ENCODE measurements around the gene FBF1. TPM values are rescaled to one million over a fixed set of nuclear protein-coding genes. Genes with fewer than 3 reads are reported as not detected.

Gene FBF1
- total RNA-seq, 2 experiments from 2014 or later: 16.2 to 18.0 TPM

DNA sequence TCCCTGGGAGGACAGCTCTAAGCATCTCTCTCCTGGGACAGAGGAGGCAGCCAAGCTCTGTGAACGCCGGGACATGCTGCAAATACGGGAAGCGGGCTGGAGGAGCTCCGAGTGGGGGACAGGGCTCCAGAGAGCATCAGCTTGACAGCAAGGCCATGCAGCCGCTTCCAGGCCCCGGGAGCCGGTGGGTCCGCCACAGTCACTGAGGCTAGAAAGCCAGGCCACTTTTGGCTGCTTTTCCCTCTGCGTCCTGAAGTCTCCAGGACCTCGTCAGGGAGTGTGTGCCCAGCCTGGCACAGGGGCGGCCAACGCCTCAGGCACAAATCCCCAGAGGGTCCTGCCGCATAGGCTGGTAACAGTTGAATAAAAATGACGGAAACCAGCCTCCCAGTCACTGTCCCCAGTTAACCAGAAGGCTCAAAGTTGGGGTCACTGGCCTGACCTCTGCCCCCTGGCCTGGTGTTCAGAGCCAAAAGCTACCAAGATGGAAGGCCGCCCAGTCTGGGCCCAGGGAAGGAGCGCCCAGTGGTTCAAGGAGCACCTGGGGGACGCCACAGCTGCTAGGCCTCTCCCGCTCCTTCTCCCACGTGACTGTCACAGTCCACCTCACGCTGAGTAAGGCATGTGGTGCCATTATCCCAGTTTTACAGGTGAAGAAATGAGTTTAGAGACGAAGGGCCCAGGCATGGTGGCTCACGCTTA, 40.9 kb downstream of the FBF1 start:
- no peak for DNase-seq
- Mint-ChIP-seq H3K4me1 (peaks cover 12% of the 10 kb centered on the region), H3K36me3 (ENCODE audit: low read depth) (peaks cover 11% of the 10 kb centered on the region), H3K27ac (no peak overlapping the region), H3K27me3 (no peaks in the 10 kb centered on the region), H3K4me3 (no peak overlapping the region), H3K9me3 (ENCODE audit: low read depth) (no peaks in the 10 kb centered on the region)
- ChIA-PET CTCF (interaction anchor here (1.2 kb wide), 1 partner anchor 44 kb away, joined by 3 read pairs; no protein-coding TSS in a partner anchor), POLR2A (no interaction called here)
- ATAC-seq: no peak
- intact Hi-C loops (cut with DNase I, micrococcal nuclease): loop anchor here in 1 of 2 experiments (5.0 to 10.0 kb wide), 2 partner anchors 313 to 375 kb away; partner anchors contain the start of gene MYO15B

DNA sequence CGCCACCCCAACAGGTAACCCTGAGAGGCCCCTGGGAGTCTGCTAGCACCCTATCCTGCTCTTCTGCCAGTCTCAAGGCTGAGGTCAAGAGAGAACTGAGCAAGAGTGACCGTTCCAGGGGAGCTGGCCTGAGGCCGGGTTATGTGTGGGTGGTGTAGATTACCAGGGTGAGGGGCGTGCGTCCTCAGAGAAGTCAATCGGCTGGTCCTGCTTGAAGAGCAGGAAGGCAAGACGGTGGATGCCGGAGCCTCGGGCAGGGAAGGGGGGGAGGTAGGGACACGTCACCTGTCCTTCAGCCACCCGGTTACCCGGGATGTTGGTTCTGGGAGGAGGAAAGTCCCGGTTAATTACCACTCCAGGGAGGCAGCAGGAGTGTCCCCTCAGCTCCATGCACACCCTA, 41.5 kb downstream of the FBF1 start:
- DNase-seq (no peak), ATAC-seq (no peak)
- ChIA-PET CTCF (interaction anchor here (0.5 to 1.2 kb wide), 2 partner anchors 19 to 43 kb away, joined by 3 read pairs; no protein-coding TSS in a partner anchor), POLR2A (no interaction called here)
- H3K4me3 Mint-ChIP-seq: no peak overlapping the region
- H3K9me3 Mint-ChIP-seq (ENCODE audit: low read depth): no peaks in the 10 kb centered on the region
- intact Hi-C loops (cut with DNase I, micrococcal nuclease): no loop called here
- peaks cover 12% of the 10 kb centered on the region for H3K4me1 Mint-ChIP-seq
- H3K27ac Mint-ChIP-seq: no peak overlapping the region
- H3K27me3 Mint-ChIP-seq: no peaks in the 10 kb centered on the region
- H3K36me3 Mint-ChIP-seq (ENCODE audit: low read depth): peaks cover 12% of the 10 kb centered on the region

DNA sequence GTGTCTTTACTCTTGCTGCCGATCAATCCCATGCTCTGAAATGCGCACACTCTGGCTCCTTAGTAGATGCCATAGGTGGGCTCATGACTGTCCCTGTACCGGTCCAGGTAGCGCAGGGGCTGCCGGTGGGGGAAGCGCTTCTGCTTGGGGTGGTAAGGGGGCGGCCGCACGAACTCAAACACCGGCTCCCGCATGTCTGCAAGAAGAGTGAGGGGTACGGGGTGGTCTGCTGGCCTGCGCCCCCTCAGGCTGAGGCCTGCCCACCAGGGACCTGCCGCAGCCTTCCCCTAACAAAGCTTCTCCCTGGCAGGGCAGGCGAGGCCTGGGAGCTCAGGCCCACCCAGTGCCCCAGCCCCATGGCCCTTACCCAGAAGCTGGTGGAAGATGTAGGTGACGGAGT, 42.1 kb downstream of the FBF1 start:
- H3K36me3 Mint-ChIP-seq (ENCODE audit: low read depth): peaks cover 14% of the 10 kb centered on the region
- intact Hi-C loops (cut with DNase I, micrococcal nuclease): no loop called here
- H3K9me3 Mint-ChIP-seq (ENCODE audit: low read depth): no peaks in the 10 kb centered on the region
- H3K4me1 Mint-ChIP-seq: peaks cover 17% of the 10 kb centered on the region
- H3K4me3 Mint-ChIP-seq: no peak overlapping the region
- ChIA-PET CTCF (interaction anchor here (0.5 to 3.6 kb wide), 3 partner anchors 18 to 43 kb away, joined by 3 to 17 read pairs (median 3); partner anchors contain the start of gene WBP2), POLR2A (interaction anchor here (1.3 kb wide), 2 partner anchors 21 to 368 kb away, joined by 3 to 4 read pairs; no protein-coding TSS in a partner anchor)
- no peak overlapping the region for H3K27ac Mint-ChIP-seq
- ATAC-seq (no peak), DNase-seq (no peak)
- no peaks in the 10 kb centered on the region for H3K27me3 Mint-ChIP-seq

DNA sequence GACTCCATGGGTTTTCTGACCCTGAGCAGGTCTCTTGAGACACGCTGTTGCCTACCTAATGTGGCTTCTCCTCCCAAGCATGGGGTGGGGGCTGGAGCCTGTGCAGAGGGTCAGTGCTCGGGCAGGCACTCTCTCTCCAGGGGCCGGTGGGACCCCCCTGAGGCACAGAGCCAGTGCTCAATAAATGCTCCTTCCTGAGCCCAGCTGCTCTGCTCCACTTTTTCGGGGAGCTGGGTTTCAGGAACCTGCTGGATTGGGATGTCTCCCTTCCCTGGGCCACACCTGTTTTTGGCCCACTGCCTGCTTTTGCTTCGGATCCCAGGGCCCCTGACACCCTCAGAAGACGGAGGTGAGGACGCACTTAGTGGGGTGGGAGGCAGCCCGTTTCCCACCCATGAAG, 42.8 kb downstream of the FBF1 start:
- no peak overlapping the region for H3K4me3 Mint-ChIP-seq
- H3K27ac Mint-ChIP-seq: no peak overlapping the region
- H3K36me3 Mint-ChIP-seq (ENCODE audit: low read depth): peaks cover 14% of the 10 kb centered on the region

DNA sequence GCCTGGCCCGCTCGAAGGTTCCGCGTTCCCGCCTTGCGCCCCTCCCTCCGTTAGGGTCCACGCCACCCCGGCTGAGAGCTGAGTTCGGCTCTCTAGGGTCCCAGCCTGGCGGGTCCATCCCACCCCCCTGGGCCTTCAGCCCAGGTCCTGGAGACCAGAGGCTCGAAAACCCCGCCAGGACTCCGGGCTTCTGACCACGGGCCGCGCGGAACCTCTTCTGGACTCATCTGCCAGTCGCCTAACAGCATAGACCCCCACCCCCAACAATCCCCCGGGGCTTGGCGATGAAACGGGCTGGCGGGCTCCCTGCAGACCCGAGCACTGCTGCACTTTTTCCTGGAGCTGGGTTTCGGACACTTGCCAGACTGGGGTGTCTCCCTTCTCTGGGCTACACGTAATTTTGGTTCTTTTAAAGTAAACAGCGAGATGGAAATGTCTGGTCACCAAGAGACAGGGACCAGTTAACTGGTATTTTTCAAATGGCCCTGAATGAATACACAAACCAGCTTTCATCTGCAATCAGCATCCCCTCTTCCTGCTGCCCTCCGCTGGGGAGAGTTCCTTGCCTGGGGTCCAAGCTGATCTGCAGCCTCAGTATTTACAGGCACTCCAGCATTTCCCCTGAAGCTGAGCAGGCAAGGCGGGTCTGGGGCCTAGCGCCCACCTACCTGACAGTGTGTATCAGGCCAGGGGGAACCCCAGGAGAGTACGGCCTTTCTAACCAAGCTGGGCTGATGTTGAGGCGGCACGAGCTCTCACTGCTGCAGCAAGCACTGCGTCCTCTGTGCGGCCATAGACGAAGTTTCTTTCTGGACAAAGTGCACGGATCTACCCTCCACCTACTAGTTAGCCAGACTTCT, 43.5 kb downstream of the FBF1 start:
- intact Hi-C loops (cut with DNase I, micrococcal nuclease): loop anchor here (1.0 to 2.0 kb wide), 6 partner anchors 21 to 487 kb away; partner anchors contain the start of genes ACOX1 (in 1 of the 2), FBF1 (in 1 of the 2), GALK1 (in 1 of the 2) and SPHK1 (in 1 of the 2)
- H3K4me3 Mint-ChIP-seq: peak overlapping the region; percentile 56
- POLR2A ChIA-PET: interaction anchor here (0.5 to 1.3 kb wide), 4 partner anchors 20 to 873 kb away, joined by 3 to 4 read pairs (median 3); no protein-coding TSS in a partner anchor

More for the DNA sequence above, 42.8 kb downstream of the FBF1 start:
- intact Hi-C loops (cut with DNase I, micrococcal nuclease): no loop called here
- Mint-ChIP-seq H3K27me3 (no peaks in the 10 kb centered on the region), H3K9me3 (ENCODE audit: low read depth) (no peaks in the 10 kb centered on the region), H3K4me1 (peaks cover 19% of the 10 kb centered on the region)
- ChIA-PET POLR2A (interaction anchor here (1.3 kb wide), 2 partner anchors 20 to 369 kb away, joined by 3 to 4 read pairs; no protein-coding TSS in a partner anchor), CTCF (interaction anchor here (3.6 kb wide), 1 partner anchor 42 kb away, joined by 17 read pairs; the partner anchor contains the start of gene WBP2)
- ATAC-seq (no peak), DNase-seq (no peak)

DNA sequence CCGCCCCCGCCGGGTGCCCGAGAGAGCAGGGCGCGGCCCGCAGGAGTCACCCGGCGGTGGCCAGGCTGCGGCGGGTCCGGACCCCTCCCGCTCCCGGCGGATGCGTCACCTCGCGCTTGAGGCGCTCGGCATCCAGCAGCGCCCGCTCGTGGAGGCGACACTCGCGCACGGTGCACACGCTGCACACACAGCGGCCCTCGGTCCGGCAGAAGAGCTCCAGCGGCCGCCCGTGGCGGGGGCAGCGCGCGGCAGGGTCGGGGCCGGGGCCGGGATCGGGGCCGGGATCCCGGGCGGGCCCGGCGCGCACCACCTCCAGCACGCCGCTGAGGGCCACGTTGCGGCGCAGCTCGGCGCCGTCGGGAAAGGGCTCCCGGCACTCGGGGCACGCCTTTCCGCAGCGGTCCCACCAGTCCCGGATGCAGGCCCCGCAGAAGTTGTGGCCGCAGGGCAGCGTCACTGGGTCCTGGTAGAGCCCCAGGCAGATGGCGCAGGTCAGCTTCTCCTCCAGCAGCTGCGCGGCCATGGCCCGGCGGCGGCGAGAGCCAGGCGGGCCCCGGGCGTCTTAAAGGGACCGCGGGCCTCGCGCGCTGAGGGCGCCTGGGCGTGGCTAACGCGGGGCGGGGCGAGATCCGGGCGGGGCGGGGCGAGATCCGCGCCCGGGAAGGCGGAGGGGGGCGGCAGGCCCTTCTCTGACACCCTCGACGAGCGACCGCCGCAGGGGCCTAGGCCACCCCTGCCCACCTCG, 44.3 kb downstream of the FBF1 start, which contains the start of gene TRIM65:
TRIM65 (minus strand) TSS at position 537 of the 745 bp plus-strand sequence; CDS start at position 523, 14 bp downstream.
- POLR2A ChIA-PET: interaction anchor here (0.6 kb wide), 1 partner anchor 32 kb away, joined by 3 read pairs; no protein-coding TSS in a partner anchor
- Mint-ChIP-seq H3K4me3 (peak within 1 kb of the TSS; percentile 84), H3K9me3 (ENCODE audit: low read depth) (no peaks in the 10 kb centered on the region), H3K36me3 (ENCODE audit: low read depth) (peaks cover 16% of the 10 kb centered on the region), H3K4me1 (peaks cover 19% of the 10 kb centered on the region), H3K27me3 (no peaks in the 10 kb centered on the region), H3K27ac (peak within 1 kb of the TSS; percentile 72)
- peak; percentile 86 for DNase-seq
- peak; percentile 85 for ATAC-seq
- CTCF ChIA-PET: interaction anchor here (0.7 to 3.6 kb wide), 15 partner anchors 8 to 144 kb away, joined by 3 to 17 read pairs (median 5); partner anchors contain the start of genes MRPL38, TRIM47 and WBP2
- intact Hi-C loops (cut with DNase I, micrococcal nuclease): loop anchor here (1.0 to 2.0 kb wide), 10 partner anchors 8 to 488 kb away; partner anchors contain the start of genes ACOX1 (in 1 of the 2), FBF1 (in 1 of the 2), GALK1 (in 1 of the 2) and MRPL38 (in 1 of the 2)

More for the DNA sequence above, 43.5 kb downstream of the FBF1 start:
- H3K9me3 Mint-ChIP-seq (ENCODE audit: low read depth): no peaks in the 10 kb centered on the region
- H3K27me3 Mint-ChIP-seq: no peaks in the 10 kb centered on the region
- no peak for ATAC-seq
- DNase-seq: no peak
- H3K27ac Mint-ChIP-seq: peak overlapping the region; percentile 72
- CTCF ChIA-PET: interaction anchor here (0.7 to 3.6 kb wide), 11 partner anchors 18 to 144 kb away, joined by 3 to 17 read pairs (median 5); partner anchors contain the start of genes TRIM47 and WBP2
- peaks cover 14% of the 10 kb centered on the region for H3K36me3 Mint-ChIP-seq (ENCODE audit: low read depth)
- H3K4me1 Mint-ChIP-seq: peaks cover 19% of the 10 kb centered on the region

DNA sequence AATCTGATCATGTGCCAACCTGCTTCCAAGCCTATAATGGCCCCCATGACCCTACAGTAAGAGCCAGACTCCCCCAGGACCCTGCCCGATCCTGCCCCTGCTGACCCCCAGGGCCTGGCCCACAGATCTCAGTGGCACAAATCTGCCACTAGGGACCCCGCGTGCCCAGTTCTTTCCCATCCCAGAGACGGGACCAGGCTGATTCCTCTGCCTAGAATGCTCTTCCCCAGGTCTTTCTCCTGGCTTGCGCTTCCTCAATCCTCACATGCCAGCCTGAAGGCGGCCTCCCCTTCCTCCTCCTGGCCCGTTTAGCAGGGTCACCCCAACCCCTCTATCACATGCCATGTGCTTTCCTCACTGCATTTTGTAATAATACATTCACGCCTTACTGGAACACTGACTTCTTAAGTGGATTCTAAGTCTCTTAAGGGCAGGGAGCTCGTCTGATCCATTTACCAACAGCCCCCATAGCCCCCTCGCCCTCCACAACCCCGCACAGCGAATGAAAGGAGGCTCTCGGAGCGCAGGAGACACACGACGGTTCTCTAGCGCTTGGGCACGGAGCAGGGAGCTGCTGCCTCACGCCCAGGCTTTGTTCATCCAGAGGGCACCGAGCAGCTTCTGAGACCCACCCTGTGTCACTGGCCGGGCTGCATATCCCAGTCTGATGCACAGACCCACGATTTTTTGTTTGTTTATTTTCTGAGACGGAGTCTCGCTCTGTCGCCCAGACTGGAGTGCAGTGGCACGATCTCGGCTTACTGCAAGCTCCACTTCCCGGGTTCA, 45.3 kb downstream of the FBF1 start:
- DNase-seq (peak; percentile 34), ATAC-seq (no peak)
- Mint-ChIP-seq H3K27ac (peak overlapping the region; percentile 72), H3K4me3 (peak overlapping the region; percentile 84), H3K4me1 (peaks cover 19% of the 10 kb centered on the region), H3K27me3 (no peaks in the 10 kb centered on the region), H3K9me3 (ENCODE audit: low read depth) (no peaks in the 10 kb centered on the region), H3K36me3 (ENCODE audit: low read depth) (peaks cover 16% of the 10 kb centered on the region)
- ChIA-PET POLR2A (interaction anchor here (0.5 kb wide), 1 partner anchor 163 kb away, joined by 3 read pairs; no protein-coding TSS in a partner anchor), CTCF (interaction anchor here (0.6 to 3.6 kb wide), 16 partner anchors 9 to 600 kb away, joined by 3 to 17 read pairs (median 5); partner anchors contain the start of genes MRPL38, TRIM47 and WBP2)
- intact Hi-C loops (cut with DNase I, micrococcal nuclease): loop anchor here (1.0 to 2.0 kb wide), 9 partner anchors 9 to 489 kb away; partner anchors contain the start of genes ACOX1 (in 1 of the 2), FBF1 (in 1 of the 2), MRPL38 (in 1 of the 2) and SPHK1 (in 1 of the 2)

DNA sequence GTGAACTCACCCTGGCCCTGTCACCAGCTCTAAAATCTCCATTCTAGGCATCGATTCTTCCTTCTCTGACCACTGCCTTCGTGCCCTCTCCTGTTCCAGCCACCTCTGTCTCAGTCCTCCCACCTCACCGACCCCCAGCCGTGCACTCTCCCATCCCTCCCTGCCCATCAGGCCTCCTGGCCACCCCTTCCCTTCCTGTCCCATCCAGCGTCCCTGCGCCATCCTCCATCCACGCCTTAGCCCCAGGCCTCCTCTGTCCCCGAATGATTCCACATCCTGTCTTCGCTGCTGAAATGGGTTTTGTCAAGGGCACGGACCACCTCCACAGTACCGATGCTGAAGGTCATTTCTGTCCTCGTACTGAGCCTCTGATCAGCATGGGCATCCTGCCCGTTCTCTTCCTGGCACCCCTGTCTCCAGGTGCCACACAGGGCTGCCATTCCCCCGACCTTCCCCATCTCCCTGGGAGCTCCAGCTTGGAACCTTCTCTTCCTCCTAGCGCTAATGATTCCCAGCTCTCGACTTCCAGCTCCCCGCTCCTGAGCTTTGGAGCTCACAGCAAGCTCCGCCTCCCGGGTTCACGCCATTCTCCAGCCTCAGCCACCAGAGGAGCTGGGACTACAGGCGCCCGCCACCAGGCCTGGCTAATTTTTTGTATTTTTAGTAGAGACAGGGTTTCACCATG, 46.7 kb downstream of the FBF1 start:
- ChIA-PET CTCF (interaction anchor here (0.6 to 2.0 kb wide), 5 partner anchors 9 to 376 kb away, joined by 3 to 8 read pairs (median 4); no protein-coding TSS in a partner anchor), POLR2A (no interaction called here)
- Mint-ChIP-seq H3K27me3 (no peaks in the 10 kb centered on the region), H3K4me1 (peaks cover 19% of the 10 kb centered on the region), H3K4me3 (peak overlapping the region; percentile 3), H3K27ac (peak overlapping the region; percentile 45), H3K36me3 (ENCODE audit: low read depth) (peaks cover 14% of the 10 kb centered on the region), H3K9me3 (ENCODE audit: low read depth) (no peaks in the 10 kb centered on the region)
- intact Hi-C loops (cut with DNase I, micrococcal nuclease): no loop called here
- no peak for DNase-seq
- no peak for ATAC-seq

DNA sequence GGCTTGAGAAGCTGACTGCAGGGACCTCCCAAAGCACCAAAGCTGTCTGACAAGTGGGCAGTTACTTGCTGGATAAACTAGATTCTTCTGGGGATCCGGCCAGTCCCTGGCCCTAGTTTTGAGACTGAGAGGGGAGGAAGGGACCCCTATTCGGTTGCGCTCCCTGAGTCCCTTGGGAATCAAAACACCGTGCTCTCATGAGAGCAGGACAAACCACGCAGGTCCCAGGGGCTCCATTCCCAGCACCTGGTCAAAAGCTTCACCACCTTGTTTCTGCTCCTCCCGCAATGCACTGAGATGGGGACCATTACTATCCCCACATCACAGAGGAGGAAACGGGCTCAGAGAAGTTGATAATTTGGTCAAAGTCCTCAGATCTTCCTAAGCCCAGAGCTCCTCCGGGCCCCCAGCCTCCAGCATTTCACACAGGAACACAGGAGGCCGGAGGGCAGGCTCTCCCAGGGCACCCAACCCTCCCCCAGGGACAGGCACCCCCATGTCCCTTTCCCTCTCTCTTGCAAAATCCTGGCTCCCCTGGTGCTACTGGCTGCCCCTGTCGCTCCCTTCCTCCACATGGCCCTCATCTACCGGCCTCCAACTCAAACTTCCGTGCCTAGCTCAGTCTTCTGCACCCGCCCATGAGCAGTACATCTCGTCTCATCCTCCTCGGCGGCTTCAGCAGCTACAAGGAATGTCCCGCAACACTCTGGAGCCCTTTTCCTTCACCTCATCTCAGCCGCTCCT, 47.4 kb downstream of the FBF1 start:
- peak overlapping the region; percentile 3 for H3K4me3 Mint-ChIP-seq
- intact Hi-C loops (cut with DNase I, micrococcal nuclease): no loop called here
- DNase-seq: no peak
- peaks cover 19% of the 10 kb centered on the region for H3K4me1 Mint-ChIP-seq
- peaks cover 9% of the 10 kb centered on the region for H3K36me3 Mint-ChIP-seq (ENCODE audit: low read depth)
- ChIA-PET POLR2A (no interaction called here), CTCF (interaction anchor here (0.6 to 2.0 kb wide), 4 partner anchors 11 to 375 kb away, joined by 3 to 8 read pairs (median 6); partner anchors contain the start of gene MRPL38)
- no peaks in the 10 kb centered on the region for H3K9me3 Mint-ChIP-seq (ENCODE audit: low read depth)
- no peak for ATAC-seq
- H3K27ac Mint-ChIP-seq: peak overlapping the region; percentile 45
- H3K27me3 Mint-ChIP-seq: no peaks in the 10 kb centered on the region
